Stimulated activated effector memory CD8-positive, alpha-beta T cell treated with anti-CD3 and anti-CD28 coated beads, Interleukin-12 subunit alpha, Interleukin-12 subunit beta, amount 100 ng/mL, for 72 hours (primary cell): Measurements from ENCODE around the gene DOCK3.
A peak's percentile ranks its signal among the peaks of the same experiment; 100 is the strongest.
"Not testable (repeated sequence)": the region's sequence is repeated elsewhere in the genome, so short reads cannot be mapped to it uniquely, and the experiment has no call there.

ENCODE experiments used
- ATAC-seq: fragments of 150-1000 bp; cut with Tn5 transposase; 2 replicates; pipeline ENCODE4 v1.10.0; 2021
- DNase-seq, 2 donors: peaks; one replicate each; pipeline ENCODE4 v3.0.0; 2021 to 2022; ENCODE audit warnings: low spot score in 2 of 2
- H3K27ac Mint-ChIP-seq: one replicate; pipeline ENCODE4 v1.8.0; 2022; ENCODE audit warnings: mild to moderate bottlenecking, mixed read lengths
- H3K36me3 Mint-ChIP-seq: one replicate; pipeline ENCODE4 v1.8.0; 2022; ENCODE audit warnings: mild to moderate bottlenecking, mixed read lengths
- H3K4me1 Mint-ChIP-seq: one replicate; pipeline ENCODE4 v1.8.0; 2022; ENCODE audit warnings: mixed read lengths
- H3K4me3 Mint-ChIP-seq: one replicate; pipeline ENCODE4 v1.8.0; 2022; ENCODE audit warnings: mild to moderate bottlenecking, mixed read lengths
- H3K9me3 Mint-ChIP-seq: one replicate; pipeline ENCODE4 v1.8.0; 2022; ENCODE audit warnings: mixed read lengths

The DOCK3 gene

GRCh38 chr3:51146781-51147180 lies 472.1 kb downstream of the DOCK3 start:
- no peak for ATAC-seq
- H3K9me3 Mint-ChIP-seq: no peaks in the 10 kb centered on the region
- DNase-seq: no peak
- no peak overlapping the region for H3K4me3 Mint-ChIP-seq
- peaks cover 15% of the 10 kb centered on the region for H3K4me1 Mint-ChIP-seq
- H3K36me3 Mint-ChIP-seq: no peaks in the 10 kb centered on the region
- H3K27ac Mint-ChIP-seq: no peak overlapping the region

- DNase-seq (no peak), ATAC-seq (no peak)
- Mint-ChIP-seq H3K9me3 (no peaks in the 10 kb centered on the region), H3K4me3 (no peak overlapping the region), H3K36me3 (peaks cover 2% of the 10 kb centered on the region), H3K27ac (no peak overlapping the region), H3K4me1 (no peaks in the 10 kb centered on the region)
Measured at GRCh38 chr3:51156147-51156546, 481.4 kb downstream of the DOCK3 start.

- no peak for DNase-seq
- H3K4me1 Mint-ChIP-seq: no peaks in the 10 kb centered on the region
- H3K9me3 Mint-ChIP-seq: no peaks in the 10 kb centered on the region
- no peak overlapping the region for H3K4me3 Mint-ChIP-seq
- H3K36me3 Mint-ChIP-seq: peaks cover 7% of the 10 kb centered on the region
- ATAC-seq: no peak
- H3K27ac Mint-ChIP-seq: no peak overlapping the region
Measured at GRCh38 chr3:51163051-51163450, 488.3 kb downstream of the DOCK3 start.

- ATAC-seq (no peak), DNase-seq (no peak)
- H3K4me1 Mint-ChIP-seq: no peaks in the 10 kb centered on the region
- H3K4me3 Mint-ChIP-seq: no peak overlapping the region
- H3K36me3 Mint-ChIP-seq: no peaks in the 10 kb centered on the region
- H3K27ac Mint-ChIP-seq: no peak overlapping the region
- peaks cover 24% of the 10 kb centered on the region for H3K9me3 Mint-ChIP-seq
Measured at GRCh38 chr3:51173518-51174271, 499.0 kb downstream of the DOCK3 start.

GRCh38 chr3:51176923-51177322 lies 502.2 kb downstream of the DOCK3 start:
- DNase-seq: no peak
- peak; percentile 62 for ATAC-seq

GRCh38 chr3:51186446-51186845 lies 511.7 kb downstream of the DOCK3 start:
- H3K36me3 Mint-ChIP-seq, H3K9me3 Mint-ChIP-seq, ATAC-seq, H3K4me1 Mint-ChIP-seq, DNase-seq, H3K4me3 Mint-ChIP-seq, H3K27ac Mint-ChIP-seq: not testable (repeated sequence)

More at GRCh38 chr3:51176923-51177322, 502.2 kb downstream of the DOCK3 start:
- H3K4me3 Mint-ChIP-seq: no peak overlapping the region
- H3K4me1 Mint-ChIP-seq: no peaks in the 10 kb centered on the region
- H3K27ac Mint-ChIP-seq: no peak overlapping the region
- no peaks in the 10 kb centered on the region for H3K36me3 Mint-ChIP-seq
- H3K9me3 Mint-ChIP-seq: peaks cover 13% of the 10 kb centered on the region

- H3K4me3 Mint-ChIP-seq: no peak overlapping the region
- no peak for ATAC-seq
- peaks cover 6% of the 10 kb centered on the region for H3K9me3 Mint-ChIP-seq
- no peaks in the 10 kb centered on the region for H3K36me3 Mint-ChIP-seq
- H3K27ac Mint-ChIP-seq: no peak overlapping the region
- DNase-seq: no peak
- H3K4me1 Mint-ChIP-seq: no peaks in the 10 kb centered on the region
Measured at GRCh38 chr3:51190199-51190598, 515.5 kb downstream of the DOCK3 start.

- no peaks in the 10 kb centered on the region for H3K36me3 Mint-ChIP-seq
- H3K9me3 Mint-ChIP-seq: peaks cover 4% of the 10 kb centered on the region
- ATAC-seq (no peak), DNase-seq (no peak)
- no peak overlapping the region for H3K4me3 Mint-ChIP-seq
- no peaks in the 10 kb centered on the region for H3K4me1 Mint-ChIP-seq
- no peak overlapping the region for H3K27ac Mint-ChIP-seq
Measured at GRCh38 chr3:51190827-51191226, 516.1 kb downstream of the DOCK3 start.

GRCh38 chr3:51191768-51192167 lies 517.0 kb downstream of the DOCK3 start:
- Mint-ChIP-seq H3K27ac (no peak overlapping the region), H3K4me3 (no peak overlapping the region), H3K36me3 (no peaks in the 10 kb centered on the region), H3K9me3 (peaks cover 5% of the 10 kb centered on the region), H3K4me1 (no peaks in the 10 kb centered on the region)
- DNase-seq (no peak), ATAC-seq (no peak)

- ATAC-seq (no peak), DNase-seq (no peak)
- H3K4me3 Mint-ChIP-seq: no peak overlapping the region
- H3K9me3 Mint-ChIP-seq: peaks cover 9% of the 10 kb centered on the region
- H3K4me1 Mint-ChIP-seq: no peaks in the 10 kb centered on the region
- no peak overlapping the region for H3K27ac Mint-ChIP-seq
- no peaks in the 10 kb centered on the region for H3K36me3 Mint-ChIP-seq
Measured at GRCh38 chr3:51198477-51198876, 523.8 kb downstream of the DOCK3 start.

- not testable (repeated sequence) for H3K9me3 Mint-ChIP-seq, H3K4me1 Mint-ChIP-seq, DNase-seq, H3K36me3 Mint-ChIP-seq, H3K27ac Mint-ChIP-seq, ATAC-seq, H3K4me3 Mint-ChIP-seq
Measured at GRCh38 chr3:51199296-51199695, 524.6 kb downstream of the DOCK3 start.

- Mint-ChIP-seq H3K4me1 (no peaks in the 10 kb centered on the region), H3K36me3 (peaks cover 5% of the 10 kb centered on the region), H3K9me3 (no peaks in the 10 kb centered on the region), H3K4me3 (no peak overlapping the region), H3K27ac (no peak overlapping the region)
- DNase-seq (no peak), ATAC-seq (no peak)
Measured at GRCh38 chr3:51216291-51216690, 541.6 kb downstream of the DOCK3 start.

- no peak overlapping the region for H3K4me3 Mint-ChIP-seq
- H3K36me3 Mint-ChIP-seq: no peaks in the 10 kb centered on the region
- H3K9me3 Mint-ChIP-seq: no peaks in the 10 kb centered on the region
- ATAC-seq: no peak
- DNase-seq: no peak
- no peak overlapping the region for H3K27ac Mint-ChIP-seq
- H3K4me1 Mint-ChIP-seq: peaks cover 8% of the 10 kb centered on the region
Measured at GRCh38 chr3:51221959-51222358, 547.2 kb downstream of the DOCK3 start.

GRCh38 chr3:51224283-51224682 lies 549.6 kb downstream of the DOCK3 start:
- ATAC-seq (peak; percentile 55), DNase-seq (no peak)
- Mint-ChIP-seq H3K4me3 (no peak overlapping the region), H3K27ac (no peak overlapping the region), H3K4me1 (peaks cover 8% of the 10 kb centered on the region), H3K36me3 (no peaks in the 10 kb centered on the region), H3K9me3 (no peaks in the 10 kb centered on the region)

GRCh38 chr3:51224843-51225242 lies 550.1 kb downstream of the DOCK3 start:
- peaks cover 8% of the 10 kb centered on the region for H3K4me1 Mint-ChIP-seq
- DNase-seq (no peak), ATAC-seq (no peak)
- H3K9me3 Mint-ChIP-seq: no peaks in the 10 kb centered on the region
- H3K27ac Mint-ChIP-seq: no peak overlapping the region
- H3K4me3 Mint-ChIP-seq: no peak overlapping the region
- no peaks in the 10 kb centered on the region for H3K36me3 Mint-ChIP-seq

GRCh38 chr3:51242939-51243338 lies 568.2 kb downstream of the DOCK3 start:
- no peaks in the 10 kb centered on the region for H3K36me3 Mint-ChIP-seq
- no peak overlapping the region for H3K27ac Mint-ChIP-seq
- DNase-seq: no peak
- H3K4me3 Mint-ChIP-seq: no peak overlapping the region
- no peak for ATAC-seq
- H3K9me3 Mint-ChIP-seq: no peaks in the 10 kb centered on the region
- H3K4me1 Mint-ChIP-seq: no peaks in the 10 kb centered on the region
